ENCODE measurements around the gene RPTOR.

GRCh38 chr17:80863626-80864025, 319.0 kb downstream of the RPTOR start:
- TF ChIP-seq CTCF (IDR thresholded peaks at IDR 0.05; ENCODE audit: borderline replicate concordance, extremely low read depth, low read length, poor library complexity, severe bottlenecking): no peak
- no peak for TF ChIP-seq EZH2 (IDR thresholded peaks at IDR 0.05; ENCODE audit: borderline replicate concordance, low read depth, low read length, severe bottlenecking)
